Body of pancreas (tissue), 4 donors: ENCODE data around the gene PHAF1. TPM values are rescaled to one million over a fixed set of nuclear protein-coding genes. Genes with fewer than 3 reads are reported as not detected.

Experiments used
- ATAC-seq: fragments of 150-250 bp; one replicate; pipeline ENCODE4 v1.9.1; 2016
- DNase-seq, 4 donors: peaks; one replicate each; pipeline ENCODE4 v3.0.0-alpha.2; 2019
- H3K27ac ChIP-seq, 4 donors: fragments of 200-600 bp; sonication (generic); 1 replicate in 3 of 4; 2 replicates in 1 of 4; pipeline versions ENCODE4 v1.5.1 to v1.6.1; 2016 to 2019; ENCODE audit warnings: mild to moderate bottlenecking in 1 of 4, mixed read lengths in 1 of 4, moderate library complexity in 1 of 4
- H3K27me3 ChIP-seq, 2 donors: fragments of 200-600 bp; sonication (generic); one replicate each; pipeline ENCODE4 v1.6.0; 2016; ENCODE audit warnings: mild to moderate bottlenecking in 1 of 2
- H3K36me3 ChIP-seq, 2 donors: fragments of 200-600 bp; sonication (generic); replicated peaks in 1 of 2; 2 replicates each; pipeline ENCODE4 v1.5.1; 2016; ENCODE audit warnings: low read depth in 2 of 2; ENCODE audit not compliant: insufficient read depth in 1 of 2
- H3K4me1 ChIP-seq: fragments of 200-600 bp; sonication (generic); one replicate; pipeline ENCODE4 v1.6.0; 2016
- H3K4me3 ChIP-seq, 2 donors: fragments of 200-600 bp; sonication (generic); 1 replicate in 1 of 2; 2 replicates in 1 of 2; pipeline ENCODE4 v1.5.1; 2016 to 2019
- H3K9me3 ChIP-seq, 3 donors: fragments of 200-600 bp; sonication (generic); 1 replicate in 2 of 3; 2 replicates in 1 of 3; pipeline ENCODE4 v1.5.1; 2016
- CTCF ChIP-seq, 7 experiments: fragments of 450-650 bp in 4 of 7; fragments of 200-600 bp in 3 of 7; sonication (generic) in 3 of 7; IDR thresholded peaks; one replicate each; pipeline ENCODE4 v1.5.1; 2016 to 2019; ENCODE audit warnings: antibody characterized with exemption in 7 of 7
- POLR2A ChIP-seq, 3 donors: fragments of 450-650 bp; IDR thresholded peaks; one replicate each; pipeline ENCODE4 v1.6.1; 2016; ENCODE audit warnings: antibody characterized with exemption in 3 of 3, mild to moderate bottlenecking in 2 of 3
- WGBS, 2 donors: methylation state at CpG; one replicate each; pipeline ENCODE4 v1.1.5; 2017; 5-methylcytosine and 5-hydroxymethylcytosine counted together
- intact Hi-C: fragments of 100-400 bp; cut with DNase I; formaldehyde crosslinking; loops from one replicate; pipeline ENCODE4 v1.15.1; 2023
- total RNA-seq, 2 donors: library from RNA; depleted of rRNA; stranded (reverse); fragments of >200 nt; gene quantifications; one replicate each; pipeline ENCODE4 v1.1.0, GENCODE V29; 2016

The PHAF1 gene
- total RNA-seq, 2 donors from 2014 or later = 7.8 to 18.5 TPM

GRCh38 chr16:67155295-67156142, 45.8 kb downstream of the PHAF1 start:
- H3K36me3 ChIP-seq = no peaks in the 10 kb centered on the region
- peaks cover 40% of the 10 kb centered on the region for H3K4me1 ChIP-seq
- no peaks in the 10 kb centered on the region for H3K9me3 ChIP-seq
- no peak overlapping the region for H3K4me3 ChIP-seq
- 16 to 32% methylated on average over 23 to 49 of the region's 74 CpGs for WGBS, 2 donors
- TF ChIP-seq CTCF (IDR thresholded peaks at IDR 0.05) = peak; percentile 64 to 100 (median 97)
- TF ChIP-seq POLR2A (IDR thresholded peaks at IDR 0.05) = no peak
- H3K27ac ChIP-seq = no peak overlapping the region
- ATAC-seq = peak; percentile 65
- intact Hi-C loops = no loop called here
- peak; percentile 73 to 82 (median 78) for DNase-seq
- no peaks in the 10 kb centered on the region for H3K27me3 ChIP-seq

- no peaks in the 10 kb centered on the region for H3K36me3 ChIP-seq
- intact Hi-C loops = no loop called here
- WGBS, 2 donors = 54 to 64% methylated on average over 14 to 15 of the region's 15 CpGs
- H3K27ac ChIP-seq = no peak overlapping the region
- no peak for TF ChIP-seq CTCF (IDR thresholded peaks at IDR 0.05)
- no peak for TF ChIP-seq POLR2A (IDR thresholded peaks at IDR 0.05)
- H3K9me3 ChIP-seq = no peaks in the 10 kb centered on the region
- ATAC-seq (no peak), DNase-seq (no peak)
- H3K27me3 ChIP-seq = no peaks in the 10 kb centered on the region
- no peak overlapping the region for H3K4me3 ChIP-seq
- peaks cover 37% of the 10 kb centered on the region for H3K4me1 ChIP-seq
Measured at GRCh38 chr16:67156143-67156844, 46.6 kb downstream of the PHAF1 start.

- ATAC-seq = no peak
- H3K9me3 ChIP-seq = no peaks in the 10 kb centered on the region
- no peaks in the 10 kb centered on the region for H3K27me3 ChIP-seq
- no peak for DNase-seq
- intact Hi-C loops = no loop called here
- no peak for TF ChIP-seq POLR2A (IDR thresholded peaks at IDR 0.05)
- TF ChIP-seq CTCF (IDR thresholded peaks at IDR 0.05) = no peak
- H3K4me3 ChIP-seq = no peak overlapping the region
- WGBS, 2 donors = 67 to 71% methylated on average over 7 of the region's 7 CpGs
- no peak overlapping the region for H3K27ac ChIP-seq
- no peaks in the 10 kb centered on the region for H3K36me3 ChIP-seq
- H3K4me1 ChIP-seq = peaks cover 44% of the 10 kb centered on the region
Measured at GRCh38 chr16:67157106-67157748, 47.5 kb downstream of the PHAF1 start.

- no peaks in the 10 kb centered on the region for H3K27me3 ChIP-seq
- DNase-seq (no peak), ATAC-seq (no peak)
Measured at GRCh38 chr16:67157892-67158635, 48.3 kb downstream of the PHAF1 start.

More at GRCh38 chr16:67157892-67158635, 48.3 kb downstream of the PHAF1 start:
- H3K27ac ChIP-seq = peak overlapping the region in 1 of 4 donors; percentile 92
- no peak overlapping the region for H3K4me3 ChIP-seq
- 73 to 74% methylated on average over 7 of the region's 7 CpGs for WGBS, 2 donors
- intact Hi-C loops = no loop called here
- TF ChIP-seq CTCF (IDR thresholded peaks at IDR 0.05) (no peak), POLR2A (IDR thresholded peaks at IDR 0.05) (no peak)
- no peaks in the 10 kb centered on the region for H3K9me3 ChIP-seq
- H3K4me1 ChIP-seq = peaks cover 53% of the 10 kb centered on the region
- H3K36me3 ChIP-seq = no peaks in the 10 kb centered on the region
